ENCODE measurements around the gene CYTH1.

DNA sequence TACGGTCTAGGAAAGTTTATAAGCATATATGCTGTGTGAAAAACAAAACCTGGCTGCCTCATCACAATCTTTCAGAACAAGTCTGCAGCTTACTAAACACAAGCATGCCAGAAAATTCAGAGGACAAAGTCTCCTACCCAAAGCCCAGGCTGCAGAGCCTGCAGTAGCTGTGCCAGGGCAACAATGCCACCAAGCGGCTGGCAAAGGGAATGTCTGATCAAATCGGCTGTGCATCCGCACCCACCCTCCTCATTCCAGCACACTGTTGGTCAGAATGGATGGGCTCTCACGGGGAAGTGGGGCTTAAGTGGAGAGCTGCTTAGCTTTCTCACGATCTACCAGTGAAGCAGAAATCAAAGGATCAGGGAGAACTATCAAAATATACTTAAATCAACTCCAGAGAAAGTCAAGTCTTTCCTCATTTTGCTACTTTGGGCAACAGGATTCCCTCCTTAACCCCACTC lies 73.5 kb downstream of the CYTH1 start:
- TF ChIP-seq, protein P1, sequence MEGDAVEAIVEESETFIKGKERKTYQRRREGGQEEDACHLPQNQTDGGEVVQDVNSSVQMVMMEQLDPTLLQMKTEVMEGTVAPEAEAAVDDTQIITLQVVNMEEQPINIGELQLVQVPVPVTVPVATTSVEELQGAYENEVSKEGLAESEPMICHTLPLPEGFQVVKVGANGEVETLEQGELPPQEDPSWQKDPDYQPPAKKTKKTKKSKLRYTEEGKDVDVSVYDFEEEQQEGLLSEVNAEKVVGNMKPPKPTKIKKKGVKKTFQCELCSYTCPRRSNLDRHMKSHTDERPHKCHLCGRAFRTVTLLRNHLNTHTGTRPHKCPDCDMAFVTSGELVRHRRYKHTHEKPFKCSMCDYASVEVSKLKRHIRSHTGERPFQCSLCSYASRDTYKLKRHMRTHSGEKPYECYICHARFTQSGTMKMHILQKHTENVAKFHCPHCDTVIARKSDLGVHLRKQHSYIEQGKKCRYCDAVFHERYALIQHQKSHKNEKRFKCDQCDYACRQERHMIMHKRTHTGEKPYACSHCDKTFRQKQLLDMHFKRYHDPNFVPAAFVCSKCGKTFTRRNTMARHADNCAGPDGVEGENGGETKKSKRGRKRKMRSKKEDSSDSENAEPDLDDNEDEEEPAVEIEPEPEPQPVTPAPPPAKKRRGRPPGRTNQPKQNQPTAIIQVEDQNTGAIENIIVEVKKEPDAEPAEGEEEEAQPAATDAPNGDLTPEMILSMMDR (conservative IDR thresholded peaks at IDR 0.05), result peak; percentile 82
- TF ChIP-seq EZH2 (IDR thresholded peaks at IDR 0.05; ENCODE audit: low read depth), result no peak
